ENCODE data around the gene SEPTIN3.

The SEPTIN3 gene

GRCh38 chr22:41996826-41997225, 27.6 kb downstream of the SEPTIN3 start:
- Histone ChIP-seq H3K4me1 (ENCODE audit: control insufficient read depth, low read depth, low read length) (no peaks in the 10 kb centered on the region), H3K18ac (ENCODE audit: low read length) (no peak overlapping the region), H3K56ac (ENCODE audit: low read length) (no peak overlapping the region), H3K27me3 (ENCODE audit: insufficient read depth, low read length, poor library complexity) (no peaks in the 10 kb centered on the region), H2AK5ac (ENCODE audit: low read length) (no peak overlapping the region), H3K4me2 (ENCODE audit: low read length) (no peak overlapping the region), H2BK120ac (ENCODE audit: low read depth, low read length) (no peak overlapping the region), H3K4me3 (ENCODE audit: low read length) (no peak overlapping the region), H3K36me3 (ENCODE audit: control insufficient read depth, insufficient read depth, low read length) (no peaks in the 10 kb centered on the region), H3K23ac (ENCODE audit: low read length) (no peak overlapping the region), H2BK15ac (replicated peaks; ENCODE audit: low read depth) (no peak overlapping the region), H2BK5ac (ENCODE audit: low read length) (no peak overlapping the region), H4K8ac (ENCODE audit: low read depth, low read length) (no peak overlapping the region), H4K5ac (ENCODE audit: low read length) (no peak overlapping the region), H3K27ac (ENCODE audit: low read depth, low read length) (no peak overlapping the region), H3K79me1 (ENCODE audit: low read length) (no peaks in the 10 kb centered on the region), H3K9ac (ENCODE audit: low read length) (no peak overlapping the region), H3K79me2 (ENCODE audit: control insufficient read depth, insufficient read depth, low read length) (no peaks in the 10 kb centered on the region), H3K4ac (ENCODE audit: low read depth, low read length) (no peak overlapping the region)
- no peak for DNase-seq
- no CpG with 5 or more reads among the region's 5 CpGs for WGBS (ENCODE audit: extremely low coverage, insufficient coverage, low lambda C conversion rate)

DNA sequence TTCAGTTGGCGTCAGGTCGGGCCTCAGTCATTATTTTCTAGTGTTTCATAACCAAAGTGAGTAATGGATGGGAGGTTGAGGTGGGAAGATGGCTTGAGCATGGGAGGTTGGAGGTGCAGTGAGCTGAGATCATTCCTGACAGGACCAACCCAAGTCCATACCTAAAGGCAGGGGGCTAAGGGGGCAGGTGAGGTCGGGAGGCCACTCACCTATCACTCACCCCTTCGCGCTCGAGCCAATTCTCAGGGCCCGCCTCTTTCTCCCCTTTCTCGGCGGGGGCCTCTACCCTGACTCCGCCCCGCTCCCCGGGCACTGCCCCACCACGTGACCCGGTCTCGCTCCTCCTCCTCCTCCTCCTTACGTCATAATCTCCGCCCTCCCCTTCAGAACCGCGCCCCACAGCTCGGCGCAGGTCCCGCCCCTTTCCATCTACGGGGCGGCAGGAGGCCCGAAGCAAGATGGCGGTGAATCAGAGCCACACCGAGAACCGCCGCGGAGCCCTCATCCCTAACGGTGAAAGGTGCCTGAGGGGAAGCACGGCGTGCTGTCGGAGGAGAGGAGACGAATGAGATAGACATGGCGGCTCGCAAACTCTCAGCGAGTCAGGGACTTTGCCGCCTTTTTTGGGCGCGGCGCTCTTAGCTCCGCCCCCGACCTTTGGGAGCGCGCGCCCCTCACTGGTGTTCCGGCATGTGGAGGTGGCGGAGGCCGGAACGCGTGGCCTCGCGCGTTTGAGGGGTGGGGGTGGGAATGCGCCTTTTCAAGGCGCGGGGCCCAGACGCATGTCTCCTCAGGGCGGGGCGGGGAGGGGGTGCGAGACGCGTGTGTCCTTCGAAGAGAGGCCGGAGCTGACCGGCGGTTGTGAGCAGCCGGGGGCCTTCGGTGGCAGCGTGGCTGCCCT, 29.4 kb downstream of the SEPTIN3 start, which contains the start of gene WBP2NL:
Gene WBP2NL, plus strand, starts transcription at position 428 of the 901 bp plus-strand sequence. Its CDS starts 31 bp downstream, at position 459.
- Histone ChIP-seq H3K79me1 (ENCODE audit: low read length) (no peaks in the 10 kb centered on the region), H2BK15ac (replicated peaks; ENCODE audit: low read depth) (no peak within 1 kb of the TSS), H3K18ac (ENCODE audit: low read length) (no peak within 1 kb of the TSS), H3K4me1 (ENCODE audit: control insufficient read depth, low read depth, low read length) (no peaks in the 10 kb centered on the region), H3K9ac (ENCODE audit: low read length) (no peak within 1 kb of the TSS), H3K27ac (ENCODE audit: low read depth, low read length) (no peak within 1 kb of the TSS), H3K79me2 (ENCODE audit: control insufficient read depth, insufficient read depth, low read length) (no peaks in the 10 kb centered on the region), H3K56ac (ENCODE audit: low read length) (no peak within 1 kb of the TSS), H3K4ac (ENCODE audit: low read depth, low read length) (no peak within 1 kb of the TSS), H3K27me3 (ENCODE audit: insufficient read depth, low read length, poor library complexity) (no peaks in the 10 kb centered on the region), H3K4me2 (ENCODE audit: low read length) (no peak within 1 kb of the TSS), H2BK5ac (ENCODE audit: low read length) (no peak within 1 kb of the TSS), H4K8ac (ENCODE audit: low read depth, low read length) (no peak within 1 kb of the TSS), H3K23ac (ENCODE audit: low read length) (no peak within 1 kb of the TSS), H2BK120ac (ENCODE audit: low read depth, low read length) (no peak within 1 kb of the TSS), H2AK5ac (ENCODE audit: low read length) (no peak within 1 kb of the TSS), H3K36me3 (ENCODE audit: control insufficient read depth, insufficient read depth, low read length) (no peaks in the 10 kb centered on the region), H4K5ac (ENCODE audit: low read length) (no peak within 1 kb of the TSS), H3K4me3 (ENCODE audit: low read length) (no peak within 1 kb of the TSS)
- no CpG with 5 or more reads among the region's 71 CpGs for WGBS (ENCODE audit: extremely low coverage, insufficient coverage, low lambda C conversion rate)
- no peak for DNase-seq

DNA sequence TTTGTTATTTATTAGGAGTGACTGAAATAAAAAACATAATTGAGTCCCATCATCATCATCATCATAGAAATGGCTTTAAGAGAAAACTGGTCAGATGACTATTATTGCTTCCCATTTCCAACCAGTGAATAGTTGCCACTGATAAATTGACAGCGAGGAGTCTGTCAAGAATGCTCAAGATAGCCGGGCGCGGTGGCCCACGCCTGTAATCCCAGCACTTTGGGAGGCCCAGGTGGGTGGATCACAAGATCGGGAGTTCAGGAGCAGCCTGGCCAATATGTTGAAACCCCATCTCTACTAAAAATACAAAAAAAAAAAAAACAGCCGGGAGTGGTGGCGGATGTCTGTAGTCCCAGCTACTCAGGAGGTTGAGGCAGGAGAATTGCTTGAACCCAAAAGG, 31.2 kb downstream of the SEPTIN3 start:
- Histone ChIP-seq H2BK5ac (ENCODE audit: low read length) (no peak overlapping the region), H2AK5ac (ENCODE audit: low read length) (no peak overlapping the region), H3K56ac (ENCODE audit: low read length) (no peak overlapping the region), H3K9ac (ENCODE audit: low read length) (no peak overlapping the region), H3K27ac (ENCODE audit: low read depth, low read length) (no peak overlapping the region), H3K36me3 (ENCODE audit: control insufficient read depth, insufficient read depth, low read length) (no peaks in the 10 kb centered on the region), H3K79me2 (ENCODE audit: control insufficient read depth, insufficient read depth, low read length) (no peaks in the 10 kb centered on the region), H4K8ac (ENCODE audit: low read depth, low read length) (no peak overlapping the region), H3K23ac (ENCODE audit: low read length) (no peak overlapping the region), H2BK120ac (ENCODE audit: low read depth, low read length) (no peak overlapping the region), H4K5ac (ENCODE audit: low read length) (no peak overlapping the region), H3K4me3 (ENCODE audit: low read length) (no peak overlapping the region), H3K4me2 (ENCODE audit: low read length) (no peak overlapping the region), H3K79me1 (ENCODE audit: low read length) (no peaks in the 10 kb centered on the region), H3K4ac (ENCODE audit: low read depth, low read length) (no peak overlapping the region), H3K4me1 (ENCODE audit: control insufficient read depth, low read depth, low read length) (no peaks in the 10 kb centered on the region), H3K18ac (ENCODE audit: low read length) (no peak overlapping the region), H2BK15ac (replicated peaks; ENCODE audit: low read depth) (no peak overlapping the region), H3K27me3 (ENCODE audit: insufficient read depth, low read length, poor library complexity) (no peaks in the 10 kb centered on the region)
- no CpG with 5 or more reads among the region's 8 CpGs for WGBS (ENCODE audit: extremely low coverage, insufficient coverage, low lambda C conversion rate)
- DNase-seq: no peak

DNA sequence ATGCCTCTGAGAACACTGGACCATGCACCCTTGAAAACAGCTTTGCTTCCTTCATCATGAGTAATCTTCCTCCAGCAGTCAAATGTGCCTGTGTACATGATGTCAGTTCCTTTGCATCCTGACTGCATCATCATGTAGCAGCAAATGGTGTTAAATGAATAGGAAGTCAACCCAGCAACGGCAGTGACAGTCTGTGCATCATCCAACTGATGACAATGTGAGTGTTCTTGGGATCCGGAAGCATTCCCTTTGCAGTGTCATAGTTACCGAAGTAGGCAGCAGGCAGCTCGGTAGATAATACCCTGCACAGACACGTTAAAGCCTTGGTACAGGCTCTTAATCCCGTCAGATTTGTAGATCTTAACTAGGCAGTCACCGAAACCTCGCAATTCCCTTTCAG, 31.9 kb downstream of the SEPTIN3 start:
- Histone ChIP-seq H3K79me1 (ENCODE audit: low read length) (no peaks in the 10 kb centered on the region), H4K8ac (ENCODE audit: low read depth, low read length) (no peak overlapping the region), H2BK5ac (ENCODE audit: low read length) (no peak overlapping the region), H3K79me2 (ENCODE audit: control insufficient read depth, insufficient read depth, low read length) (no peaks in the 10 kb centered on the region), H3K27me3 (ENCODE audit: insufficient read depth, low read length, poor library complexity) (no peaks in the 10 kb centered on the region), H3K36me3 (ENCODE audit: control insufficient read depth, insufficient read depth, low read length) (no peaks in the 10 kb centered on the region), H3K4me1 (ENCODE audit: control insufficient read depth, low read depth, low read length) (no peaks in the 10 kb centered on the region), H2BK15ac (replicated peaks; ENCODE audit: low read depth) (no peak overlapping the region), H3K4ac (ENCODE audit: low read depth, low read length) (no peak overlapping the region), H3K23ac (ENCODE audit: low read length) (no peak overlapping the region), H4K5ac (ENCODE audit: low read length) (no peak overlapping the region), H2BK120ac (ENCODE audit: low read depth, low read length) (no peak overlapping the region), H3K18ac (ENCODE audit: low read length) (no peak overlapping the region), H3K56ac (ENCODE audit: low read length) (no peak overlapping the region), H3K4me2 (ENCODE audit: low read length) (no peak overlapping the region), H3K9ac (ENCODE audit: low read length) (no peak overlapping the region), H3K4me3 (ENCODE audit: low read length) (no peak overlapping the region), H3K27ac (ENCODE audit: low read depth, low read length) (no peak overlapping the region), H2AK5ac (ENCODE audit: low read length) (no peak overlapping the region)
- no CpG with 5 or more reads among the region's 8 CpGs for WGBS (ENCODE audit: extremely low coverage, insufficient coverage, low lambda C conversion rate)
- DNase-seq: no peak

- Histone ChIP-seq H3K79me1 (ENCODE audit: low read length) (no peaks in the 10 kb centered on the region), H3K56ac (ENCODE audit: low read length) (no peak overlapping the region), H4K5ac (ENCODE audit: low read length) (no peak overlapping the region), H3K79me2 (ENCODE audit: control insufficient read depth, insufficient read depth, low read length) (no peaks in the 10 kb centered on the region), H2BK5ac (ENCODE audit: low read length) (no peak overlapping the region), H3K27me3 (ENCODE audit: insufficient read depth, low read length, poor library complexity) (no peaks in the 10 kb centered on the region), H3K4me2 (ENCODE audit: low read length) (no peak overlapping the region), H3K23ac (ENCODE audit: low read length) (no peak overlapping the region), H3K27ac (ENCODE audit: low read depth, low read length) (no peak overlapping the region), H3K4me1 (ENCODE audit: control insufficient read depth, low read depth, low read length) (no peaks in the 10 kb centered on the region), H3K36me3 (ENCODE audit: control insufficient read depth, insufficient read depth, low read length) (no peaks in the 10 kb centered on the region), H3K4me3 (ENCODE audit: low read length) (no peak overlapping the region), H2AK5ac (ENCODE audit: low read length) (no peak overlapping the region), H4K8ac (ENCODE audit: low read depth, low read length) (no peak overlapping the region), H2BK120ac (ENCODE audit: low read depth, low read length) (no peak overlapping the region), H3K9ac (ENCODE audit: low read length) (no peak overlapping the region), H3K18ac (ENCODE audit: low read length) (no peak overlapping the region), H2BK15ac (replicated peaks; ENCODE audit: low read depth) (no peak overlapping the region), H3K4ac (ENCODE audit: low read depth, low read length) (no peak overlapping the region)
- DNase-seq: no peak
- no CpG with 5 or more reads among the region's 12 CpGs for WGBS (ENCODE audit: extremely low coverage, insufficient coverage, low lambda C conversion rate)
Observed at GRCh38 chr22:42001706-42002105, 32.5 kb downstream of the SEPTIN3 start.
